B cell (primary cell): ENCODE measurements around the gene C19orf33. TPM values are rescaled to one million over a fixed set of nuclear protein-coding genes. Genes with fewer than 3 reads are reported as not detected.

Experiments
- ATAC-seq: fragments of 200-7000 bp; cut with Tn5 transposase; one replicate; pipeline ENCODE4 v1.10.0; 2021; ENCODE audit warnings: low read depth, mild to moderate bottlenecking, moderate number of reproducible peaks, moderate library complexity
- CTCF ChIA-PET: fragments of 350-600 bp; sonication (Branson Sonifier 250); formaldehyde crosslinking; loops from one replicate; lab custom pipeline; 2021; ENCODE audit warnings: antibody characterized with exemption, inconsistent platforms; lab: Charles Lee
- POLR2A ChIA-PET: fragments of 350-600 bp; sonication (Branson Sonifier 250); formaldehyde crosslinking; loops from one replicate; lab custom pipeline; 2021; ENCODE audit warnings: antibody characterized with exemption; lab: Charles Lee
- DNase-seq: peaks from one replicate; pipeline ENCODE4 v3.0.0; 2013
- H2AFZ ChIP-seq: 2 replicates; pipeline ENCODE4 v1.6.1; 2012; ENCODE audit warnings: mild to moderate bottlenecking, low read depth, low read length; ENCODE audit not compliant: insufficient read depth, poor library complexity, severe bottlenecking
- H3K27ac ChIP-seq, 2 donors: 1 replicate in 1 of 2; 2 replicates in 1 of 2; pipeline ENCODE4 v1.5.1; 2012 to 2013; ENCODE audit warnings: low read length in 2 of 2, mild to moderate bottlenecking in 2 of 2, moderate library complexity in 1 of 2
- H3K27me3 ChIP-seq, 4 experiments: fragments of 200-600 bp in 1 of 4; sonication (generic) in 1 of 4; replicated peaks in 1 of 4; 1 replicate in 2 of 4; 2 replicates in 2 of 4; pipeline versions ENCODE4 v1.6.1 to v1.7.0; 2013 to 2016; ENCODE audit warnings: low read length in 3 of 4, mild to moderate bottlenecking in 2 of 4, mixed read lengths in 1 of 4, moderate library complexity in 1 of 4; ENCODE audit not compliant: insufficient read depth in 4 of 4, control insufficient read depth in 3 of 4; ENCODE audit errors: control extremely low read depth in 1 of 4
- H3K36me3 ChIP-seq, 2 experiments: replicated peaks in 1 of 2; 1 replicate in 1 of 2; 2 replicates in 1 of 2; pipeline versions ENCODE4 v1.6.1 to v1.7.1; 2013; ENCODE audit warnings: low read length in 1 of 2; ENCODE audit not compliant: insufficient read depth in 2 of 2, control insufficient read depth in 1 of 2; ENCODE audit errors: control extremely low read depth in 1 of 2, extremely low read depth in 1 of 2
- H3K4me1 ChIP-seq, 2 donors: fragments of 200-600 bp in 1 of 2; sonication (generic) in 1 of 2; 1 replicate in 1 of 2; 2 replicates in 1 of 2; pipeline versions ENCODE4 v1.5.1 to v1.6.1; 2013 to 2017; ENCODE audit warnings: low read length in 2 of 2; ENCODE audit not compliant: control insufficient read depth in 2 of 2, insufficient read depth in 2 of 2
- H3K4me2 ChIP-seq: replicated peaks from 2 replicates; pipeline ENCODE3; 2012; ENCODE audit warnings: mild to moderate bottlenecking, low read depth, low read length; ENCODE audit not compliant: poor library complexity, severe bottlenecking
- H3K4me3 ChIP-seq, 5 experiments: fragments of 200-600 bp in 1 of 5; sonication (generic) in 1 of 5; 1 replicate in 3 of 5; 2 replicates in 2 of 5; pipeline versions ENCODE4 v1.5.1 to v1.7.0; 2011 to 2016; ENCODE audit warnings: low read length in 4 of 5, mild to moderate bottlenecking in 4 of 5, low read depth in 2 of 5, control low read depth in 1 of 5, moderate library complexity in 1 of 5; ENCODE audit not compliant: insufficient read depth in 1 of 5; ENCODE audit errors: control extremely low read depth in 1 of 5, extremely low read depth in 1 of 5
- H3K79me2 ChIP-seq: fragments of 200-600 bp; sonication (generic); one replicate; pipeline ENCODE4 v1.6.0; 2016; ENCODE audit warnings: low read length; ENCODE audit not compliant: control insufficient read depth, insufficient read depth
- H3K9ac ChIP-seq: fragments of 200-600 bp; sonication (generic); 2 replicates; pipeline ENCODE4 v1.6.1; 2017; ENCODE audit warnings: mild to moderate bottlenecking, low read length, moderate library complexity
- H3K9me3 ChIP-seq, 3 donors: one replicate each; pipeline versions ENCODE4 v1.6.1 to v1.7.1; 2013; ENCODE audit warnings: low read length in 2 of 3; ENCODE audit not compliant: control insufficient read depth in 2 of 3, insufficient read depth in 1 of 3; ENCODE audit errors: control extremely low read depth in 1 of 3
- H4K20me1 ChIP-seq: 2 replicates; pipeline ENCODE4 v1.6.0; 2012; ENCODE audit warnings: mild to moderate bottlenecking, low read length; ENCODE audit not compliant: insufficient read depth, control insufficient read depth, poor library complexity, severe bottlenecking
- H3K27ac Mint-ChIP-seq: one replicate; pipeline ENCODE4 v1.8.0; 2021; ENCODE audit warnings: mixed read lengths
- H3K27me3 Mint-ChIP-seq: one replicate; pipeline ENCODE4 v1.8.0; 2021; ENCODE audit warnings: mixed read lengths
- H3K4me1 Mint-ChIP-seq: one replicate; pipeline ENCODE4 v1.8.0; 2021; ENCODE audit warnings: mixed read lengths
- H3K4me3 Mint-ChIP-seq: one replicate; pipeline ENCODE4 v1.8.0; 2021; ENCODE audit warnings: mixed read lengths
- H3K9me3 Mint-ChIP-seq: one replicate; pipeline ENCODE4 v1.8.0; 2022; ENCODE audit warnings: mixed read lengths; ENCODE audit not compliant: insufficient read depth
- EZH2 ChIP-seq: IDR thresholded peaks from 2 replicates; pipeline ENCODE4 v1.6.1; 2012; ENCODE audit warnings: borderline replicate concordance, low read depth, mild to moderate bottlenecking, moderate library complexity, low read length; ENCODE audit not compliant: insufficient read depth, poor library complexity, severe bottlenecking
- WGBS: methylation state at CpG from one replicate; pipeline ENCODE4 v1.1.5; 2013; ENCODE audit warnings: missing lambda C conversion rate; ENCODE audit not compliant: insufficient coverage; 5-methylcytosine and 5-hydroxymethylcytosine counted together
- intact Hi-C: fragments of 100-400 bp; cut with micrococcal nuclease; formaldehyde crosslinking; loops from one replicate; pipeline ENCODE4 v1.10.0; 2022
- polyA plus RNA-seq: library from polyadenylated mRNA; depleted of rRNA; stranded (reverse); fragments of >200 nt; gene quantifications from 2 replicates; pipeline ENCODE4 v1.2.3, GENCODE V29; 2012
- total RNA-seq, 2 donors: library from RNA; stranded (reverse); fragments of 120-200 nt in 1 of 2; gene quantifications; 1 replicate in 1 of 2; 2 replicates in 1 of 2; pipeline versions ENCODE4 v1.2.3 to v1.2.4, GENCODE V29; 2013 to 2022
- TF ChIP-seq, protein P1 (sequence below): fragments of 200-600 bp; IDR thresholded peaks from one replicate; pipeline ENCODE4 v1.8.0; 2022; ENCODE audit warnings: antibody characterized with exemption, mild to moderate bottlenecking

The C19orf33 gene
- total and polyA plus RNA-seq, 2 donors (not counting 1 experiment from before 2014, with no cell fraction given) = 1.2 TPM; not detected in 1

GRCh38 chr19:38274739-38275138, 29.3 kb upstream of the C19orf33 start:
- Mint-ChIP-seq H3K27me3 (no peaks in the 10 kb centered on the region), H3K4me3 (no peak overlapping the region), H3K4me1 (peaks cover 5% of the 10 kb centered on the region), H3K9me3 (no peaks in the 10 kb centered on the region), H3K27ac (no peak overlapping the region)
- Histone ChIP-seq H3K4me3 (no peak overlapping the region), H3K27me3 (no peaks in the 10 kb centered on the region), H3K27ac (no peak overlapping the region), H2AFZ (no peak overlapping the region), H3K36me3 (no peaks in the 10 kb centered on the region), H3K9me3 (no peaks in the 10 kb centered on the region), H3K4me1 (no peaks in the 10 kb centered on the region), H3K4me2 (no peak overlapping the region), H4K20me1 (peaks cover 12% of the 10 kb centered on the region), H3K9ac (no peak overlapping the region), H3K79me2 (peaks cover 55% of the 10 kb centered on the region)
- intact Hi-C loops = no loop called here
- 68% methylated on average over 7 of the region's 9 CpGs for WGBS
- CTCF ChIA-PET = interaction anchor here (0.6 to 1.1 kb wide), 4 partner anchors 10 to 58 kb away, joined by 3 to 5 read pairs (median 3); no protein-coding TSS in a partner anchor
- DNase-seq = no peak
- POLR2A ChIA-PET = interaction anchor here (0.5 to 0.6 kb wide), 3 partner anchors 49 to 331 kb away, joined by 3 to 6 read pairs (median 5); no protein-coding TSS in a partner anchor
- TF ChIP-seq EZH2 = no peak
- TF ChIP-seq, protein P1, sequence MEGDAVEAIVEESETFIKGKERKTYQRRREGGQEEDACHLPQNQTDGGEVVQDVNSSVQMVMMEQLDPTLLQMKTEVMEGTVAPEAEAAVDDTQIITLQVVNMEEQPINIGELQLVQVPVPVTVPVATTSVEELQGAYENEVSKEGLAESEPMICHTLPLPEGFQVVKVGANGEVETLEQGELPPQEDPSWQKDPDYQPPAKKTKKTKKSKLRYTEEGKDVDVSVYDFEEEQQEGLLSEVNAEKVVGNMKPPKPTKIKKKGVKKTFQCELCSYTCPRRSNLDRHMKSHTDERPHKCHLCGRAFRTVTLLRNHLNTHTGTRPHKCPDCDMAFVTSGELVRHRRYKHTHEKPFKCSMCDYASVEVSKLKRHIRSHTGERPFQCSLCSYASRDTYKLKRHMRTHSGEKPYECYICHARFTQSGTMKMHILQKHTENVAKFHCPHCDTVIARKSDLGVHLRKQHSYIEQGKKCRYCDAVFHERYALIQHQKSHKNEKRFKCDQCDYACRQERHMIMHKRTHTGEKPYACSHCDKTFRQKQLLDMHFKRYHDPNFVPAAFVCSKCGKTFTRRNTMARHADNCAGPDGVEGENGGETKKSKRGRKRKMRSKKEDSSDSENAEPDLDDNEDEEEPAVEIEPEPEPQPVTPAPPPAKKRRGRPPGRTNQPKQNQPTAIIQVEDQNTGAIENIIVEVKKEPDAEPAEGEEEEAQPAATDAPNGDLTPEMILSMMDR = no peak
- ATAC-seq = no peak

GRCh38 chr19:38276942-38277517, 27.0 kb upstream of the C19orf33 start:
- no peaks in the 10 kb centered on the region for H3K9me3 Mint-ChIP-seq
- H3K4me3 Mint-ChIP-seq = no peak overlapping the region
- CTCF ChIA-PET = interaction anchor here (1.5 kb wide), 1 partner anchor 12 kb away, joined by 3 read pairs; no protein-coding TSS in a partner anchor
- H3K4me1 Mint-ChIP-seq = peaks cover 10% of the 10 kb centered on the region
- intact Hi-C loops = no loop called here
- Histone ChIP-seq H3K79me2 (peaks cover 43% of the 10 kb centered on the region), H3K36me3 (peaks cover 4 to 6% of the 10 kb centered on the region in 2 experiments), H4K20me1 (peaks cover 8% of the 10 kb centered on the region), H2AFZ (no peak overlapping the region), H3K27ac (no peak overlapping the region), H3K27me3 (no peaks in the 10 kb centered on the region), H3K9ac (no peak overlapping the region), H3K4me2 (no peak overlapping the region), H3K4me1 (no peaks in the 10 kb centered on the region), H3K4me3 (no peak overlapping the region), H3K9me3 (no peaks in the 10 kb centered on the region)
- POLR2A ChIA-PET = no interaction called here
- DNase-seq (no peak), ATAC-seq (no peak)
- H3K27me3 Mint-ChIP-seq = no peaks in the 10 kb centered on the region
- WGBS = 100% methylated on average over 3 of the region's 7 CpGs
- H3K27ac Mint-ChIP-seq = no peak overlapping the region
- TF ChIP-seq, protein P1 = no peak
- no peak for TF ChIP-seq EZH2
